GM21825 (cell line): ENCODE results near the gene KCTD8.
"Not testable (repeated sequence)": the region's sequence is repeated elsewhere in the genome, so short reads cannot be mapped to it uniquely, and the experiment has no call there.

Source experiments
- ATAC-seq: cut with Tn5 transposase; IDR thresholded peaks from one replicate; pipeline ENCODE4 v1.9.1; 2021; ENCODE audit warnings: mild to moderate bottlenecking, moderate library complexity; ENCODE audit not compliant: unreplicated experiment

Gene KCTD8

GRCh38 chr4:44342800-44343199, 105.8 kb downstream of the KCTD8 start:
- no peak for ATAC-seq

DNA sequence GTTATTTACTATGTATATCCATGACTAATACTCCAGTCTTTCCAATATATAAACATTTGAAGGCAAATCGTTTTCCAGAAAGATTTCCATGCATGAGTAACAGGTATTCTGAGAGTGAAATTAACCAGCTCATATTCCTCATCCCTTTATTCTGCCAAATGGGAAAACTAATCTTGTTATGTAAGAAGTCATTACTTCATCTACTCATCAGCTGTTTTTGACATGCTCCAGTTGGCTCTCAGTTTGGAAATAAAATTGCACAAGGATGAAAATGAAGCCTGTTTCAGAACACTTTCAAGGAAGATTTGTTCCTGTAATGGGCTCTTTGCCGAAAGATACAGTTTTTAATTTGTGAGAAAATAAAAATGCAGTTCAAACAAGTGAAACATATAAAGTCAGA, 121.9 kb downstream of the KCTD8 start:
- ATAC-seq = no peak

DNA sequence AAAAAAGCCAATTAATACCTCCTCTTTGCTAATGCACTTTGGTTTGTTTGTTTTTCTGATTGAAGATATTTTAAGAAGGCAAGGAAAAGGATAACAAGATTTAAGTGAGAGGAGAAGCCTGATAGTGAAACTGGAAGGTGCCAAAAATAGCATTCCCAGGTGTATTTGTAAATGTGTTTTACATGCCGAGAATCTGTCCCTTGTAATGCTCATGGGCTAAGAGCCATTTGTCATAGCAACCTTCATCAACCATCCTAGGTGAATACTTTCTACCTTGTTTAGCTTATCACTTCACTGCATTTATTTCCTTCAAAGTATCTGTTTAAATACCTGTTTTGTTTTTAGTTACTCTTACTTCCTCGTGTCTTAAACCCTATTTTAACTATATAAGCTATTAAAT, 127.8 kb downstream of the KCTD8 start:
- no peak for ATAC-seq

DNA sequence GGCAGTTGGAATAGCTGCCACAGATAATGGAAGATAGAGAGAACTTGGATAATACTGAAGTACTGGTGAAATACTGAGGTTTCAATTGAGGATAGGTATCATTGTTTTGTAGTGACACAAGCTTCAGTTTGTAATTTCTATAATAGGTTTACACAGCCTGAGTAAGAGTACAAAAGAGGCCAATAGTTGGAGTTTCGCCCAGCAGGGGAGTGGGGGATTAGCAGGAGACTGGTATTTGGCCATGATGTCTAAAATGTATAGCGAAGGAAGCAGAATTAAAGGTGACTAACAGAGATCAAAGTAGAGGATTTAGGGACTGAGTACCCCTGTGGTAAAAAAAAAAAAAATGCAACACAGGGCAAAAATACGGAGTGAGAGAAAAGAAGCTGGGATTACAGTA, 129.5 kb downstream of the KCTD8 start:
- ATAC-seq = no peak

- ATAC-seq = no peak
Measured at GRCh38 chr4:44313702-44314101, 134.9 kb downstream of the KCTD8 start.

GRCh38 chr4:44287505-44287904, 161.1 kb downstream of the KCTD8 start:
- ATAC-seq = no peak

GRCh38 chr4:44279469-44279868, 169.1 kb downstream of the KCTD8 start:
- ATAC-seq = no peak

DNA sequence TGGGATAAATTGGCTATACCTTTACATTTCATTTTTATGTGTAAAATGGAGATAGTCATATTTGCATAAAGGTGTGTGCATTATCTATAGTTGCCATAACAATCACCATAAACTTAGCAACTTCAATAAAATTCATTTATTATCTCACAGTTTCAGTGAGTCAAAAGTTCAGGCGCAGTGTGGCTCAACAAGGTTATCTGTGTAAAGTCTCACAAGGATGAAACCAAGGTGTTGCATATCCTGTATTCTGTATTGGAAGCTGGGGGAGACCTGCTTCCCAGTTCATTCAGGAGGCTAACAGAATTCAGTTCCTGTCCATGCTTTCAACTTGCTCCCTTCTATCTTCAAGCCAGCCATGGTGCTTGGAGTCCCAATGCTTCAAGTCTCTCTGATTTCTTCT, 169.5 kb downstream of the KCTD8 start:
- no peak for ATAC-seq

GRCh38 chr4:44257461-44257860, 191.1 kb downstream of the KCTD8 start:
- no peak for ATAC-seq

GRCh38 chr4:44256414-44256813, 192.2 kb downstream of the KCTD8 start:
- ATAC-seq = no peak

- ATAC-seq = no peak
Measured at GRCh38 chr4:44237643-44238042, 211.0 kb downstream of the KCTD8 start.

GRCh38 chr4:44235897-44236296, 212.7 kb downstream of the KCTD8 start:
- no peak for ATAC-seq

DNA sequence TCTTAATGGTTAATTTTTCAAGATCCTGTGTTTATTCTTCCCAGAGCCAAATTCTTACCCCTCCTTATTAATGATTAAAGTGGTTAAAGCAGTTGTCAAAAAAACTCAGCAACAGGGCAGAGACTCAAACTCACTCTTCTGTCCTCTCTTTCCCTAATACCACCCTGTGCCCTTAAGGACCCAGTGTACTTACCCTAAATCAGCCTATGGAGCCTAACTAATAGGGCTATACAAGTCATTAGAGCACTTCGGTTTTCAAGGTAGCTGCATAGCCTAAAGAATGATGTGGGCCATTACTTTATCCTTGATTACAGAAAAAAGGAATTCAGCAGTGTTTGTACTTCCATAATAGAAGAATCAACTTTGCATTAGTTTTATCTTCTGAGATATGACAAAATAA, 216.3 kb downstream of the KCTD8 start:
- no peak for ATAC-seq

DNA sequence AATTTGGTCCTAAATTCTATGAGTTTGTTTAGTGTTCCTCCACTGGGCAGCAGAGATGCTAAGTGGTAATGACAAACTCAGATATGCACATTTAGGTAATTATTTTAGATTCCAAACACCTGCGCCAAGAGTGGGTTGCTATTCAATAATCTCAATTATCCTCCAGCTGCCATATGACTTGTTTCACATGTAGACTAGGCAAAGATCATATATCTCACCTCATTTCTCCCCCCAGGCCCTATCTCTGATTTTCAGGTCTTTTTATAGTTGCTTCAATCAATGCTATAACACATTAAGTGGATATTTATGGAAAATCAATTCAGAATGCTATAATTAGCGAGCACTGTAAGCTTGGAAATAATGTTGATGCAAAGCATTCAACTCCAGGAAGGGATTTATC, 217.6 kb downstream of the KCTD8 start:
- no peak for ATAC-seq

DNA sequence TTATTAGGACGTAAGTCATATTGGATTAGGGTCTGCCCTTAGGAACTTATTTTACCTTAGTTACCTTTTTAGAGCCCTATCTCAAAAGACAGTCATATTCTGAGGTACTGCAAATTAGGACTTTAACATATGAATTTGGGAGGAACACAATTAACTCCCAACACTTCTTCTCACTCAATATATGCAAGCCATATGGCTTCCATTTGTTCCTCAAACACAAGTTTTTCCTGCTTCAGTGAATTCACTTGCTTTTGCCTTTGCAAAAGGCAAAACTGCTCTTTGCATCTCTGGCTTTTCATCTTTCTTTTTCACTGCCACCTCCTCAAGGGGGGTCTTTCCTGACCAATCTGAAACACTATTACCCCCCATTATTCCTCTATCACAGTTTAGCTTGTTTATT, 220.3 kb downstream of the KCTD8 start:
- ATAC-seq = no peak

GRCh38 chr4:44221407-44221806, 227.2 kb downstream of the KCTD8 start:
- no peak for ATAC-seq

DNA sequence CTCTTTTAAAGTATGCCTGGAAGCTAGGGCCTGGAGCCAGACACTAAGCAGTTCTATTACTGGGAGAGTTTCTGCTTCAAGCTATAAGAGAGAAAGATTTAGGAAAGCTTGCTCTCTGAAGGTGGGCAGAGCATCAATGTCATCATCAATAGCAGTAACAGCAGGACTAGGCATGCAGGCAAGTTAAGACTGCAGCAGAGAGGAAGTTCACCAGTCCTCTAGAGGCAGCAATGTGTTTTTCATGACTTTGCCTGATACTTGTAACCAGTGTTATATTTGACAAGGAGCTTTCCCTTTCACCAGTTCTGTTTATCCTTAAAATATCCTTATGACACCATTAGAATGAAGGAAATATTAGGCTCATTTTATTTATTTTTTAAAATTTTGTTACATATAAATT, 237.9 kb downstream of the KCTD8 start:
- no peak for ATAC-seq

DNA sequence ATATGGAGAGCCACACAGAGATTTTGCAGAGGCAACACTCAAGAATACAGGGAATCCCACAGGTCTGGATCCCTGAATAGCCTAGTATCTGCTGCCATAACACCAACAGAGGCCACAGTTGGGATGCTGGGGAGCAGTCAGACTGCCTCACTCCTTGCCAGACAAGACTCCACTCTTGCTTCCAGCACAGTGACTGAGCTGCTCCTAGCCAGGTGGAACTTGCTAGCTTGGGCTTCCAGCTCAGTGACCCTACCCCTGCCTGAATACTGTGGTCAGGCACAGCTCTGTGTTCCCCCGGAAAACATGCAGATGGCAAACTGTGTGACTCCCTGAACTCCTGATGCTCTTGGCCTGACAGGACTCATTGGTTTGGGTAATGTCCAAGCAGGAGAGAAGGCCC, 251.8 kb downstream of the KCTD8 start:
- no peak for ATAC-seq

DNA sequence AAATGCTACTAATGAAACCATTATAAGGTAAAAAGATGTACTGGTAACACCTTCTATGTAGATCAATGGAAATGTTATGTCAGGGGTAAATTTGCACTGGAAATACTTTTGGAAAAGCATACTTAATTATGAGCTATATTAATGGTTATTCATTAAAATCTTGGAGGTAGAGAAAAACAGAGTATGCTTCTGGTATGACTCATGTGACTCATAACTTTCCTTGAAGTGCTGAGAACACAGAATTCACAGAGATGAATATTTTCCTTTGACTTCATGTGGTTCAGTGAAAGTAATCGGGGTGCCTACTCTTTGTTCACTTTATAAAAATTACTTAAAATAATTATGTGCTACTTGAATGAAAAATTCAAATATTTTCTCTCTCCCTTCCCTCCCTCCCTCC, 254.2 kb downstream of the KCTD8 start:
- no peak for ATAC-seq

DNA sequence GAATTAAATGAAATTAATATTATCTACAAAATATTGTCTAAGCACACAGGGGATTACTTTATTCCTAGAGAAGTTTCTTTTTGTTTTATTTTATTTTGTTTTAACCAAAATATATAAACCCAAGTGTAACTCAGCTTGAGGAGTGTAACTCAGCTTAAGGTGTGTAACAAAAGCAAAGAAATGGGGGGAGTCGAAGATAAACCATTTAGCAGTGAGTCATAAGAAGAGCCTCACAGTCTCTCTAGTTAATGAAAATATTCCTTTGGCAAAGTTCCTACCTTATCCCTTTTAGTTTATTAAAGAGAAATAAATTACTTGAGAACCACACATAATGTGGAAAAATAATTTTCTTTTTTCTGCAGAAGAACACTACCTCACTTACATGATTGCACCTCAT, 261.8 kb downstream of the KCTD8 start:
- ATAC-seq = no peak

DNA sequence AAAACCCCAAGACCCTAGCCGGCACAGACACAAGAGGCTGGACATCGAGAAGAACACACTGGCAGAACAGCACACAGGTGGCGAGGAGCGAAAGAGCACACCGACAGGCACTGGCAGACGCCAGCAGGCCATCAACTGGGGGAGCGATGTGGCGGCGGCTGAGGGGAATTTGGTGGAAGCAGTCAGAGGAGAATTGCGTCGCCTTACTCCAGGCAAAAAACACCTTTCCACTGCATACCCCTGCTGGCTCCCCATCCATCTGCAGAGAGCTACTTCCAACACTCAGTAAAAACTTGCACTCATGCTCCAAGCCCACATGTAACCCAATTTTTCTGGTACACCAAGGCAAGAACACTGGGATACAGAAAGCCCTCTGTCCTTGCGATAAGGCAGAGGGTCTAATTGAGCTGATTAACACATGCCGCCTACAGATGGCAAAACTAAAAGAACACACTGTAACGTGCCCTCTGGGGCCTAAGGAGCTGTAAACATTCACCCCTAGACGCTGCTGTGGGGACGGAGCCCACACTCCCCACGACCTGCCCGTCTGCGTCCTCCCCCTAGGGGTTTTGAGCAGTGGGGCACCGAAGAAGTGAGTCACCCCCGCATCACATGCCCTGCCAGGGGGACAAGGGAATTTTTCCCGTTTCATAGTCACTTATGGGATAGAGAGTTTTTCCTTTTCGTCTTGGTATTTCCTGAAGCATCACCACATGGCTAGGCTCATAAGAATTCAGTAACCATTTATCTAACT, 262.3 kb downstream of the KCTD8 start:
- no peak for ATAC-seq

GRCh38 chr4:44181491-44182349, 266.9 kb downstream of the KCTD8 start:
- ATAC-seq = not testable (repeated sequence)
